ENCODE results near the gene SKIL.

DNA sequence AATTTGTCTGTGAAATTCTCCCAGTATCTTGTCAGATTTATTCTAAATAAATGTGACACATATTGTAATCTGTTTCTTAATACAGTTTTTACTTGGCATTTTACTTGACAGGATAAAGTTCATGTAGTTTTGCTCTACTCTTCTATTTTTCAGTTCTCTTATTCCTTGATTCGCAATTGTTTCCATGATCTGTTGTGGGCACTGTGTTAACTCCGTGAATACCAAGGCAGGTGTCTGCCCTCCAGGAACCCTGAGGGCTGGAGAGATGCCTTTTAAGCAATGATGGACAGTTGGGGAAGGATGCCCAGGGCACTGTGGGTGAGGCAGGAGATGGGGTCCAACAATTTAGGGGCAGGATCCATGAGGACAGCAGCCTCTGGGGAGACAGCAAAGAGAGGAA, 64.2 kb downstream of the SKIL start:
- no peak for TF ChIP-seq POLR2A (IDR thresholded peaks at IDR 0.05)
- TF ChIP-seq, protein P1, sequence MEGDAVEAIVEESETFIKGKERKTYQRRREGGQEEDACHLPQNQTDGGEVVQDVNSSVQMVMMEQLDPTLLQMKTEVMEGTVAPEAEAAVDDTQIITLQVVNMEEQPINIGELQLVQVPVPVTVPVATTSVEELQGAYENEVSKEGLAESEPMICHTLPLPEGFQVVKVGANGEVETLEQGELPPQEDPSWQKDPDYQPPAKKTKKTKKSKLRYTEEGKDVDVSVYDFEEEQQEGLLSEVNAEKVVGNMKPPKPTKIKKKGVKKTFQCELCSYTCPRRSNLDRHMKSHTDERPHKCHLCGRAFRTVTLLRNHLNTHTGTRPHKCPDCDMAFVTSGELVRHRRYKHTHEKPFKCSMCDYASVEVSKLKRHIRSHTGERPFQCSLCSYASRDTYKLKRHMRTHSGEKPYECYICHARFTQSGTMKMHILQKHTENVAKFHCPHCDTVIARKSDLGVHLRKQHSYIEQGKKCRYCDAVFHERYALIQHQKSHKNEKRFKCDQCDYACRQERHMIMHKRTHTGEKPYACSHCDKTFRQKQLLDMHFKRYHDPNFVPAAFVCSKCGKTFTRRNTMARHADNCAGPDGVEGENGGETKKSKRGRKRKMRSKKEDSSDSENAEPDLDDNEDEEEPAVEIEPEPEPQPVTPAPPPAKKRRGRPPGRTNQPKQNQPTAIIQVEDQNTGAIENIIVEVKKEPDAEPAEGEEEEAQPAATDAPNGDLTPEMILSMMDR (IDR thresholded peaks at IDR 0.05): no peak
